K562 (cell line): ENCODE data around the gene SARS1. TPM values are rescaled to one million over a fixed set of nuclear protein-coding genes. Genes with fewer than 3 reads are reported as not detected.

ENCODE experiments used
- ARID4B ChIP-seq: sonication (generic); formaldehyde crosslinking; IDR thresholded peaks from 2 replicates; pipeline ENCODE4 v1.8.0; 2022; ENCODE audit warnings: mild to moderate bottlenecking, missing genetic modification reagents
- CBFA2T2 ChIP-seq: fragments of 450-650 bp; conservative IDR thresholded peaks from 2 replicates; pipeline ENCODE4 v1.6.1; 2017; ENCODE audit warnings: mild to moderate bottlenecking
- CREM ChIP-seq: IDR thresholded peaks from 2 replicates; pipeline ENCODE4 v1.6.1; 2014; ENCODE audit warnings: antibody characterized with exemption, low read depth
- E2F4 ChIP-seq: sonication (generic); formaldehyde crosslinking; IDR thresholded peaks from 2 replicates; pipeline ENCODE4 v1.8.0; 2022; ENCODE audit warnings: mild to moderate bottlenecking, low read depth, missing genetic modification reagents
- GATAD2B ChIP-seq: fragments of 450-650 bp; IDR thresholded peaks from 2 replicates; pipeline ENCODE4 v1.6.1; 2017; ENCODE audit warnings: mild to moderate bottlenecking, borderline replicate concordance
- GMEB1 ChIP-seq: fragments of 250-450 bp; sonication (Bioruptor Pico); IDR thresholded peaks from 2 replicates; pipeline ENCODE4 v1.4.0; 2020; ENCODE audit warnings: mild to moderate bottlenecking
- GTF2F1 ChIP-seq: IDR thresholded peaks from 2 replicates; pipeline ENCODE4 v1.6.1; 2011; ENCODE audit warnings: low read depth, low read length, improper control_type of control experiment
- HDAC3 ChIP-seq: fragments of 450-650 bp; IDR thresholded peaks from 2 replicates; pipeline ENCODE4 v1.6.1; 2018; ENCODE audit warnings: borderline replicate concordance, mild to moderate bottlenecking, moderate library complexity; ENCODE audit not compliant: partially characterized antibody
- KLF13 ChIP-seq: fragments of 450-650 bp; IDR thresholded peaks from 2 replicates; pipeline ENCODE4 v1.6.1; 2016; ENCODE audit warnings: missing genetic modification characterization, low read depth, mild to moderate bottlenecking, missing compliant biosample characterization, moderate library complexity, borderline replicate concordance
- NCOA4 ChIP-seq: fragments of 450-650 bp; IDR thresholded peaks from 2 replicates; pipeline ENCODE4 v1.6.1; 2018; ENCODE audit warnings: mild to moderate bottlenecking; ENCODE audit not compliant: partially characterized antibody
- NFIX ChIP-seq: fragments of 250-450 bp; sonication (Bioruptor Pico); IDR thresholded peaks from 2 replicates; pipeline ENCODE4 v1.4.0; 2020; ENCODE audit warnings: low read depth, mild to moderate bottlenecking, moderate library complexity
- STAT5B ChIP-seq: fragments of 250-450 bp; sonication (Bioruptor Pico); IDR thresholded peaks from 2 replicates; pipeline ENCODE4 v1.8.0; 2021; ENCODE audit warnings: mild to moderate bottlenecking, inconsistent platforms
- XRCC5 ChIP-seq: fragments of 200-400 bp; formaldehyde crosslinking; IDR thresholded peaks from 2 replicates; pipeline ENCODE4 v1.6.1; 2017; ENCODE audit warnings: low read depth, mild to moderate bottlenecking, low read length
- ZNF12 ChIP-seq: sonication (generic); formaldehyde crosslinking; IDR thresholded peaks from 2 replicates; pipeline ENCODE4 v1.4.0; 2020; ENCODE audit warnings: mild to moderate bottlenecking, missing genetic modification reagents
- ZNF134 ChIP-seq: fragments of 250-450 bp; sonication (Bioruptor Pico); conservative IDR thresholded peaks from 2 replicates; pipeline ENCODE4 v1.4.0; 2020
- polyA plus RNA-seq, 8 experiments: library from polyadenylated mRNA; depleted of rRNA in 4 of 8; stranded (reverse) in 5 of 8; unstranded in 3 of 8; fragments of >200 nt; fragmentation: Nextera tagmentation in 2 of 8; fragmentation: Illumina TruSeq in 1 of 8; extraction: Ambion mirVana in 2 of 8; extraction: Trizol in 1 of 8; gene quantifications; 2 replicates each; pipeline versions ENCODE4 v1.2.1 to v1.2.3, GENCODE V29; 2011 to 2014; ENCODE audit warnings: inconsistent platforms in 1 of 8, missing spikeins in 1 of 8
- total RNA-seq, 7 experiments: library from RNA; depleted of rRNA in 6 of 7; stranded (reverse); fragments of >200 nt in 6 of 7; fragmentation: Illumina TruSeq in 2 of 7; extraction: Trizol in 2 of 7; gene quantifications; 2 replicates each; pipeline versions ENCODE4 v1.2.1 to v1.2.3, GENCODE V29; 2011 to 2021; ENCODE audit warnings: low replicate concordance in 1 of 7

SARS1 gene
- total and polyA plus RNA-seq, 9 of the 15 experiments (the other 6 are each of a cell fraction or from before 2014, with no cell fraction given), result 221 to 623 (median 254) TPM

GRCh38 chr1:109218516-109218915 is 4.8 kb downstream of the SARS1 start (continued):
- TF ChIP-seq GMEB1 (CRISPR knock-in tag) (no peak), ZNF12 (CRISPR knock-in tag) (no peak), GATAD2B (peak; percentile 62; the same call in 1 of the 2 replicates), E2F4 (CRISPR knock-in tag) (no peak), GTF2F1 (no peak), CREM (no peak), CBFA2T2 (peak; percentile 36; the same call in 1 of the 2 replicates), XRCC5 (no peak), KLF13 (peak; percentile 80; the same call in 1 of the 2 replicates), STAT5B (CRISPR knock-in tag) (no peak), ZNF134 (no peak), NFIX (CRISPR knock-in tag) (no peak), ARID4B (CRISPR knock-in tag) (no peak), HDAC3 (peak; percentile 40), NCOA4 (no peak)
